Right atrium auricular region (tissue), 2 donors: ENCODE measurements around the gene BAIAP2. TPM values are rescaled to one million over a fixed set of nuclear protein-coding genes. Genes with fewer than 3 reads are reported as not detected.

Experiments used
- DNase-seq: peaks from one replicate; pipeline ENCODE4 v3.0.0-alpha.2; 2019; ENCODE audit warnings: low spot score
- H3K27ac ChIP-seq, 2 donors: fragments of 200-600 bp; sonication (generic); 1 replicate in 1 of 2; 2 replicates in 1 of 2; pipeline ENCODE4 v1.5.1; 2016 to 2019
- H3K27me3 ChIP-seq, 2 donors: fragments of 200-600 bp; sonication (generic); one replicate each; pipeline versions ENCODE4 v1.5.1 to v1.6.0; 2017 to 2019
- H3K36me3 ChIP-seq: fragments of 200-600 bp; sonication (generic); one replicate; pipeline ENCODE4 v1.5.1; 2016
- H3K4me1 ChIP-seq, 2 donors: fragments of 200-600 bp; sonication (generic); one replicate each; pipeline versions ENCODE4 v1.5.1 to v1.6.0; 2017 to 2019
- H3K4me3 ChIP-seq, 2 donors: fragments of 200-600 bp; sonication (generic); 1 replicate in 1 of 2; 2 replicates in 1 of 2; pipeline ENCODE4 v1.5.1; 2017 to 2019; ENCODE audit warnings: mild to moderate bottlenecking in 1 of 2, moderate library complexity in 1 of 2
- H3K9me3 ChIP-seq, 2 donors: fragments of 200-600 bp; sonication (generic); one replicate each; pipeline ENCODE4 v1.5.1; 2019
- total RNA-seq, 2 donors: library from RNA; depleted of rRNA; stranded (reverse); fragments of >200 nt; gene quantifications; one replicate each; pipeline ENCODE4 v1.1.0, GENCODE V29; 2016
- TF ChIP-seq, protein P1 (sequence below), 2 donors: fragments of 200-600 bp; sonication (generic); IDR thresholded peaks; one replicate each; pipeline ENCODE4 v1.5.1; 2019; ENCODE audit warnings: antibody characterized with exemption in 2 of 2

The BAIAP2 gene
- total RNA-seq, 2 donors from 2014 or later: 27.9 to 36.5 TPM

DNA sequence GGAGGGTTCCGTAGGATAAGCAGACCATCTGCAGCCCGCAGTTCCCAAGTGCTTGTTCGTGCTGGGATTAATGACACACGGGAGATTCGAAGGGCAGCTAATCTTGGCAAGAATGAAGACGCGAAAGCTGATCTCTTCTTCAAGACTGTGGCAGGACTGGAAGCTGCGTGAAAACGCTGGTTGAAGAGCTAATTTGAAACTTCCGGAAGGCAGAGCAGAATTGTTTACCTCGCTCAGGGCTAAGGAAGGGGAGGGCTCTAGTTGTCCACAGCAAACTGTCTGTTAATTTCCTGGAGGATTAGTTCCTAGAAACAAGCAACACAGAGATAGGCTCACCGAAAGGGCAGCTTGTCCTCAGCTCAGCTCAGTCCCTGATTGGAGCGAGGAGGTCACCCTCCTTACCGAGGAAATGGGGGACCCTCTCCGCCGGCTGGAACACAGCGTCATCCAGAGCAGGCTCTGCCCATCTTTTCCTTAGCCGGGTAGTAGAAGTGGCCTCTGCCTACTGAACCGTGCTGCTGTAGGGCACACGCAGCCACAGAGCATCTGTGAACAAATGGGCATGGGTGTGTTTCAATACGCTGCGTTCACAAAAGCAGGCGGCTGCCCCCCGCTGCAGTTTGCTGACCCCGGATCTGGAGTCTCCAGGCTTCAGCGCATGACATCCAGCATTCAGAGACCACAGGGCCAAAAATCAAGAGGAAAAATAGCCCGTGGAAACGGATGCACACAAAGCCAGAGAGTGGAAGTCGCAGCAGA, 16.7 kb upstream of the BAIAP2 start:
- Histone ChIP-seq H3K36me3 (no peaks in the 10 kb centered on the region), H3K27me3 (no peaks in the 10 kb centered on the region), H3K9me3 (no peaks in the 10 kb centered on the region), H3K4me3 (peak overlapping the region; percentile 4 to 35), H3K4me1 (peaks cover 0 to 31% of the 10 kb centered on the region in 2 donors), H3K27ac (peak overlapping the region; percentile 56 to 64)
- TF ChIP-seq, protein P1, sequence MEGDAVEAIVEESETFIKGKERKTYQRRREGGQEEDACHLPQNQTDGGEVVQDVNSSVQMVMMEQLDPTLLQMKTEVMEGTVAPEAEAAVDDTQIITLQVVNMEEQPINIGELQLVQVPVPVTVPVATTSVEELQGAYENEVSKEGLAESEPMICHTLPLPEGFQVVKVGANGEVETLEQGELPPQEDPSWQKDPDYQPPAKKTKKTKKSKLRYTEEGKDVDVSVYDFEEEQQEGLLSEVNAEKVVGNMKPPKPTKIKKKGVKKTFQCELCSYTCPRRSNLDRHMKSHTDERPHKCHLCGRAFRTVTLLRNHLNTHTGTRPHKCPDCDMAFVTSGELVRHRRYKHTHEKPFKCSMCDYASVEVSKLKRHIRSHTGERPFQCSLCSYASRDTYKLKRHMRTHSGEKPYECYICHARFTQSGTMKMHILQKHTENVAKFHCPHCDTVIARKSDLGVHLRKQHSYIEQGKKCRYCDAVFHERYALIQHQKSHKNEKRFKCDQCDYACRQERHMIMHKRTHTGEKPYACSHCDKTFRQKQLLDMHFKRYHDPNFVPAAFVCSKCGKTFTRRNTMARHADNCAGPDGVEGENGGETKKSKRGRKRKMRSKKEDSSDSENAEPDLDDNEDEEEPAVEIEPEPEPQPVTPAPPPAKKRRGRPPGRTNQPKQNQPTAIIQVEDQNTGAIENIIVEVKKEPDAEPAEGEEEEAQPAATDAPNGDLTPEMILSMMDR (IDR thresholded peaks at IDR 0.05): no peak
- no peak for DNase-seq

DNA sequence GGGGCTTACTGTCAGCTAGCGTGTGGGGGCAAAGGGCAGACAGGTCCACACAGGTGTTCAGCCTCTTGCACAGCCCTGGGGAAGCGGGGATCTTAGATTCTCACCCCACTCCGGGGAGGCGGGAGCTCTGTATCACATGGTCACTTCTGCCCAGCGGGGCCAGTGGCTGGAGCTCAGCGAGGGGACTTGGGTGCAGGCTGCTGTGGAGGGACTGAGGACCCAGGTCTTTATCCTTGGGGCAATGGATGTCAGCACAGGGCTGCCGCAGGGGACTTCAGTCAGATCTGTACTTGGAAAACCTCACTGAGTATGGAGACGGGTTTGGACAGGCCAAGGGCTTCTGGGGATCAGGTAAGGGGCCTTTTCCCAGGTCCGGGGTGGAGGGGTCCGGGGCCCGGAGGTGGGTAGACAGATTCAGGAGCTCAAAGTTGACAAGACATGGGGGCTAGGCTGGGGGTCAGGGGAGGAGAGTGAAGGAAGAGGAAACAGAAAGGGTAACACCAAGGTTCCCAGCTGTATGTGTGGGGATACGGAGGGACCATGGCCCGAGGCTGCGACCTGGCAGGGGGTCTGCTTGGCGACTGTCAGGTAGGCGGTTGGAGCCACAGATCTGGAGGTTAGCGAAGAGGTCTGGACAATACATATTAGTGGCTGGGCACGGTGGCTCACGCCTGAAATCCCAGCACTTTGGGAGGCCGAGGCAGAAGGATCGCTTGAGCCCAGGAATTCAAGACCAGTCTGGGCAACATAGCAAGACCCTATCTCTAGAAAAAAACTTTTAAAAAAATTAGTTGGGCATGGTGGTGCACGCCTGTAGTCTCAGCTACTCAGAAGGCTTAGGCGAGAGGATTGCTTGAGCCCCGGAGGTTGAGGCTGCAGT, 15.1 kb upstream of the BAIAP2 start:
- H3K4me3 ChIP-seq: no peak overlapping the region
- H3K27ac ChIP-seq: no peak overlapping the region
- H3K9me3 ChIP-seq: no peaks in the 10 kb centered on the region
- DNase-seq: no peak
- TF ChIP-seq, protein P1 (IDR thresholded peaks at IDR 0.05): no peak
- H3K4me1 ChIP-seq: peaks cover 0 to 42% of the 10 kb centered on the region in 2 donors
- H3K36me3 ChIP-seq: no peaks in the 10 kb centered on the region
- H3K27me3 ChIP-seq: no peaks in the 10 kb centered on the region

DNA sequence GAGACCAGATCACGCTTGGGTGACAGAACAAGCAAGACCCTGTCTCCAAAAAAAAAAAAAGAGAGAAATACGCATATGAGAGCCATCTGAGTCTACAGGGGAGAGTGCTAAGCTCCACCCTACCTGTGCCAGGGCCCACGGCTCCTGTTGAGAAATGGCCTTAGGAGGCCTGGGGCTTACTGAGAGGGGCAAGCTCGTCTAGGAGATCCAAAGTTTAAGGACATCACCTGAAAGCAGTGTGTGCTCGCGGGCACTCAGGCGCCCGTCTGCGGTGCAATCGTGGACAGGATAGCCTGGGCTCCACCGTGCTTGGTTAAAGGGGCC, 14.5 kb upstream of the BAIAP2 start:
- Histone ChIP-seq H3K9me3 (no peaks in the 10 kb centered on the region), H3K4me1 (peaks cover 0 to 42% of the 10 kb centered on the region in 2 donors), H3K36me3 (no peaks in the 10 kb centered on the region), H3K4me3 (no peak overlapping the region), H3K27me3 (no peaks in the 10 kb centered on the region), H3K27ac (peak overlapping the region in 1 of 2 donors; percentile 72)
- TF ChIP-seq, protein P1 (IDR thresholded peaks at IDR 0.05): no peak
- no peak for DNase-seq

DNA sequence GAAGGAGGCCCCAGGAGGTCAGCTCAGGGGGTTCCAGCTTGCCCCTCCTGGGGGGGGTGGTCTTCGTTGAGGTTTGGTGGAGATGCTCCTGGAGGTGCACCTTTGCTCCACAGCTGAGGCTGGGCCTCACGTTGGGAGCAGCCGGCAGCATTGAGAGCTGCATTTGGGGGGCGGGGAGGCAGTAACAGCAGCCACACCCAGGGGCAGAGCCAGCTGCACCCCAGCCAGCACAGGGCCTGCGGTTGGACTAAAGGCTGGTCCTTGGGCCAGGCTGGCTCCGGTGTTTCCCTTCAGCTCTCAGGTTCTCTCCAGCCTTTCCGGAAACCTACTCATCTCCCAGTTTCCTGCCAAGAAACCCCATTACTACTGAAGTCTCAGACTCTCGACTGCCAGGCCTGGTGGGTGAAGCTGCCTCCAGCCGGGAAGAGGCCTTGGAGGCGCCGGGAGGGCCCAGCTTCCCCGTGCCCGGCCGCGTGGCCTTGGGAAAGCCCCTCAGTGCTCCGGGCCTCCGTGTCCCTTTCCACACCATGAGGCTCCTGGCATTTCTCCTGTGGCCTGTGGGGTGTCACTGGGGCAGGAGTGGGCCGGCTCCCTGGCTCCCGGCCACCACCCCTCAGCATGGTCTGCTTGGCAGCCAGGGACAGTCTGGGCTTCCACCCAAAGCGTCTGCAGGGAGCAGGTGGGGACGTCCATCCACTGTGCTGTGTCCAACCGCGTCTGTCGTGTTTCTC, 14.0 kb upstream of the BAIAP2 start:
- Histone ChIP-seq H3K27me3 (no peaks in the 10 kb centered on the region), H3K36me3 (no peaks in the 10 kb centered on the region), H3K4me1 (peaks cover 0 to 42% of the 10 kb centered on the region in 2 donors), H3K9me3 (no peaks in the 10 kb centered on the region), H3K27ac (peak overlapping the region; percentile 70 to 72), H3K4me3 (no peak overlapping the region)
- TF ChIP-seq, protein P1 (IDR thresholded peaks at IDR 0.05): no peak
- DNase-seq: no peak

DNA sequence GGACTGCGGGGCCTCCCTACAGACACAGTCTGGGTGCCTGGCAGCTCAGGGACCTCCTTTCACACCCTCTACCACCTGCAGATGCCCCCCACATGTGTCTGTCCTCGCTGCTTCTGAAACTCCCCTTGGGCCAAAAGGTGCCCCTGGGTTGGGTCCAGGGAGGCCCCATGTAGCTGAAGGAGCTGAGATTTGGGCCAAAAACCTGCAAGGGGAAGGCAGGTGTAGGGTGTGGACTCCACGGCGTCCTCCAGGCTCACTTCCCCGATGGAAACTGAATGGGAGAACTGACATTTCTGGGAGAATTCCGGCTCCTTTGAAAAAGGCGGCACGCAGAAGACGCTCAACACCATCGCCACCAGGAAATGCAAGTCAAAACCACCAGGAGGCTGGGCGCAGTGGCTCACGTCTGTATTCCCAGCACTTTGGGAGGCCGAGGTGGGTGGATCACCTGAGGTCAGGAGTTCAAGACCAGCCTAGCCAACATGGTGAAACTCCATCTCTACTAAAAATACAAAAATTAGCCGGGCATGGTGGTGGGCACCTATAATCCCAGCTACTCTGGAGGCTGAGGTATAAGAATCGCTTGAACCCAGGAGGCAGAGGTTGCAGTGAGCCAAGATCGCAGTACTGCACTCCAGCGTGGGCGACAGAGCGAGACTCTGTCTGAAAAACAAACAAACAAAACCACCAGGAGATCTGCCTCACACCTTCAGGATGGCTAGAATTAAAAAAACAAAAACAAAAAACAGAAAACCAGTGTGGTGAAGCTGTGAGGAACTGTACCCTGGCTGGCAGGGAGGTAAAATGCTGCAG, 13.2 kb upstream of the BAIAP2 start:
- no peak for DNase-seq
- Histone ChIP-seq H3K36me3 (no peaks in the 10 kb centered on the region), H3K4me1 (peaks cover 0 to 42% of the 10 kb centered on the region in 2 donors), H3K4me3 (no peak overlapping the region), H3K9me3 (no peaks in the 10 kb centered on the region), H3K27me3 (no peaks in the 10 kb centered on the region), H3K27ac (peak overlapping the region; percentile 70 to 72)
- TF ChIP-seq, protein P1 (IDR thresholded peaks at IDR 0.05): no peak
